Activated CD4-positive, alpha-beta memory T cell treated with anti-CD3 and anti-CD28 coated beads for 36 hours (primary cell): Measurements from ENCODE around the gene CCDC12. TPM values are rescaled to one million over a fixed set of nuclear protein-coding genes. Genes with fewer than 3 reads are reported as not detected.

Source experiments
- CTCF ChIA-PET: fragments of 350-600 bp; sonication (Branson Sonifier 250); formaldehyde crosslinking; loops from one replicate; lab custom pipeline; 2021; ENCODE audit warnings: antibody characterized with exemption, inconsistent platforms; lab: Charles Lee
- POLR2A ChIA-PET: fragments of 350-600 bp; sonication (Branson Sonifier 250); formaldehyde crosslinking; loops from one replicate; lab custom pipeline; 2021; ENCODE audit warnings: antibody characterized with exemption; lab: Charles Lee
- DNase-seq: peaks from one replicate; pipeline ENCODE4 v3.0.0-alpha.2; 2020
- H3K27ac Mint-ChIP-seq: one replicate; pipeline ENCODE4 v1.8.0; 2021; ENCODE audit warnings: mixed read lengths
- H3K27me3 Mint-ChIP-seq: one replicate; pipeline ENCODE4 v1.8.0; 2021; ENCODE audit warnings: mixed read lengths
- H3K36me3 Mint-ChIP-seq: one replicate; pipeline ENCODE4 v1.8.0; 2021; ENCODE audit warnings: mixed read lengths
- H3K4me1 Mint-ChIP-seq: one replicate; pipeline ENCODE4 v1.8.0; 2021; ENCODE audit warnings: low read depth, mixed read lengths
- H3K4me3 Mint-ChIP-seq: one replicate; pipeline ENCODE4 v1.8.0; 2021; ENCODE audit warnings: mild to moderate bottlenecking, mixed read lengths
- H3K9me3 Mint-ChIP-seq: one replicate; pipeline ENCODE4 v1.8.0; 2021; ENCODE audit warnings: mixed read lengths
- intact Hi-C: fragments of 100-400 bp; cut with micrococcal nuclease; formaldehyde crosslinking; loops from one replicate; pipeline ENCODE4 v1.15.1; 2023
- total RNA-seq, 2 experiments: library from RNA; stranded (reverse); gene quantifications; one replicate each; pipeline ENCODE4 v1.2.3, GENCODE V29; 2021

CCDC12 gene
- total RNA-seq, 2 experiments from 2014 or later, result 44.3 to 49.9 TPM

DNA sequence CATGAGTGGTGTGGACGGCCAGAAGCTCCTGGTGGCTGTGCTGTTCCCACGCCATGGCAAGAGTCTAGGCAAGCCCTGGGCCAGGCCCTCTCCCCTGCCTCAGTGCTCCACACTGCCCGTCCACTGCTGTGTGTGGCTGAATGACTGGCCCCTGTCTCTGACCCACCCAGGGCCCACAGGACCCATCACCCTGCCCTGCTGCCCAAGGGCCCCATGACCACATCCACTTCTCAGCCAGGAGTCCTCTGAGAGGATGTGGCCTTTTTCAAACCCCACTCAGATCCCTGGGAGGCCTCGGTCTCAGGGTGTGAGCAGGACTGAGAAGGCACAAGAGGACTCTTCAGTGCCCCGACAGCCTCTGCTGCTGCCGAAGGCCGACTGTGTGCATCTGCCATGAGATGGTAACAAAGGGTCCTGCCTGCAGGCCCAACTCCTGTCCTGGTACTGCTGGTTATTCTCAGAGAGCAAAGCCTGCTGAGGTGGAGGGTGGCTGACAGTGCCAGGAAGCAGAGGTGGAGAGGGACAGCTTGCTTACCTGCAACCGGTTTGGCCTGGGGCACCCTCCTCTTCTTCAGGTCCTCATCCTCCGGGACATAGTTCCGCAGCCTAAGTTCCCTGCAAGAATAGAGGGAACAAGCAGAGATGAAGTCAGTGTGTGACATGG, 51.5 kb downstream of the CCDC12 start:
- CTCF ChIA-PET, result interaction anchor here (0.5 kb wide), 1 partner anchor 407 kb away, joined by 3 read pairs; no protein-coding TSS in a partner anchor
- intact Hi-C loops, result loop anchor here (10.0 kb wide), 1 partner anchor 50 kb away; the partner anchor contains the start of genes CCDC12 and NBEAL2
- Mint-ChIP-seq H3K36me3 (peaks cover 42% of the 10 kb centered on the region), H3K27ac (no peak overlapping the region), H3K27me3 (no peaks in the 10 kb centered on the region), H3K4me3 (no peak overlapping the region), H3K9me3 (peaks cover 3% of the 10 kb centered on the region), H3K4me1 (peaks cover 34% of the 10 kb centered on the region)
- POLR2A ChIA-PET, result no interaction called here
- DNase-seq, result no peak

GRCh38 chr3:46923559-46924350, 52.8 kb downstream of the CCDC12 start:
- Mint-ChIP-seq H3K9me3 (peaks cover 3% of the 10 kb centered on the region), H3K27me3 (no peaks in the 10 kb centered on the region), H3K4me3 (no peak overlapping the region), H3K27ac (no peak overlapping the region), H3K36me3 (peaks cover 48% of the 10 kb centered on the region), H3K4me1 (peaks cover 27% of the 10 kb centered on the region)
- DNase-seq, result peak; percentile 55
- POLR2A ChIA-PET, result interaction anchor here (1.3 kb wide), 1 partner anchor 10 kb away, joined by 3 read pairs; no protein-coding TSS in a partner anchor
- intact Hi-C loops, result loop anchor here (1.0 to 10.0 kb wide), 2 partner anchors 51 to 75 kb away; partner anchors contain the start of genes CCDC12 and NBEAL2
- CTCF ChIA-PET, result interaction anchor here (0.5 to 2.3 kb wide), 19 partner anchors 9 to 457 kb away, joined by 3 to 22 read pairs (median 4); partner anchors contain the start of genes NBEAL2 and PTPN23

GRCh38 chr3:46922871-46923558, 53.5 kb downstream of the CCDC12 start:
- Mint-ChIP-seq H3K27ac (peak overlapping the region; percentile 23), H3K4me3 (no peak overlapping the region), H3K4me1 (peaks cover 21% of the 10 kb centered on the region), H3K9me3 (no peaks in the 10 kb centered on the region), H3K27me3 (no peaks in the 10 kb centered on the region), H3K36me3 (peaks cover 46% of the 10 kb centered on the region)
- DNase-seq, result no peak
- intact Hi-C loops, result loop anchor here (1.0 to 10.0 kb wide), 2 partner anchors 52 to 75 kb away; partner anchors contain the start of genes CCDC12 and NBEAL2
- CTCF ChIA-PET, result interaction anchor here (0.7 to 2.3 kb wide), 20 partner anchors 9 to 457 kb away, joined by 3 to 22 read pairs (median 4); partner anchors contain the start of genes NBEAL2 and PTPN23
- POLR2A ChIA-PET, result interaction anchor here (1.3 kb wide), 1 partner anchor 9 kb away, joined by 3 read pairs; no protein-coding TSS in a partner anchor

DNA sequence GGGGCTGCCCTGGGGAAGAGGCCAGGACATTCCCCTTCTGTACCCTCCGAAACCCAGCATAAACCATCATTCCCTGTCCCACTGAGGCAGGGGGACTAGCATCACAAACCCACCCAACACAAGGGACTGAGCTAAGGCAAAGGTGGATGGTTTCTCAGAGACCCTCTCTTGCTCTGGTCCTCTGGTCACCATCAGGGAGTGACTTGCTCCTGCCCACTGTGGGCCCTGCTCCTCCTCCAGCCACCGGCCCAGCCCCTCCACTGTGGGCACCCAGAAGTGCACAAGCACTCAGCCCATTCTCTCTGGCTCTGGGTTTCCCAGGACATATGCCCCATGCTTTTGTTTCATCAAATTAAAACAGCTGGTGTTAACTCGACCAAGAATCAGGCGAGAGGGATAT, 54.1 kb downstream of the CCDC12 start:
- intact Hi-C loops, result loop anchor here (10.0 kb wide), 1 partner anchor 52 kb away; the partner anchor contains the start of genes CCDC12 and NBEAL2
- H3K27ac Mint-ChIP-seq, result no peak overlapping the region

DNA sequence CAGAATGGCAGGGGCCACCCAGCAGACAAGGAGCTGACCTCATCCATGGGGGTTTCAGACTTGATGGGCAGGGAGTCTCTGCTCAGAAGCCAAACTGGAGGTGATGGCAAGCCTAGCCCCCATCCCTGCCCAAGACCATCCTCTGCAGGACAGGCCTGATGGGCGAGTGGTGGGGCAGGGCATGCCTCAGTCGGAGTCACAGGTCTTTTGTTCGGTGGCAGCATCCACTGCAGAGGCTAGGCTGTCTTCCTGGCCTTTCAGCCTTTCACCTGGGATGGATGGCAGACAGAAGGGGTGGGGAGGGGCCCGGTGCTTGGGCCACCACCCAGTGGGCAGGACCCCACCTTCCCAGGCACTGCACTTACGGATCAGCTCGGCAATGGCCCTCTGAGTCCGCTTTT, 54.7 kb downstream of the CCDC12 start:
- DNase-seq, result no peak
- Mint-ChIP-seq H3K27ac (no peak overlapping the region), H3K4me3 (no peak overlapping the region), H3K4me1 (peaks cover 11% of the 10 kb centered on the region), H3K36me3 (peaks cover 52% of the 10 kb centered on the region), H3K27me3 (no peaks in the 10 kb centered on the region), H3K9me3 (no peaks in the 10 kb centered on the region)
- CTCF ChIA-PET, result interaction anchor here (0.7 to 2.0 kb wide), 2 partner anchors 12 to 77 kb away, joined by 3 to 7 read pairs; no protein-coding TSS in a partner anchor
- POLR2A ChIA-PET, result no interaction called here
- intact Hi-C loops, result loop anchor here (10.0 kb wide), 1 partner anchor 53 kb away; the partner anchor contains the start of genes CCDC12 and NBEAL2

More for the DNA sequence above, 54.1 kb downstream of the CCDC12 start:
- Mint-ChIP-seq H3K36me3 (peaks cover 52% of the 10 kb centered on the region), H3K4me3 (no peak overlapping the region), H3K9me3 (no peaks in the 10 kb centered on the region), H3K27me3 (no peaks in the 10 kb centered on the region), H3K4me1 (peaks cover 17% of the 10 kb centered on the region)
- ChIA-PET POLR2A (interaction anchor here (1.3 kb wide), 1 partner anchor 9 kb away, joined by 3 read pairs; no protein-coding TSS in a partner anchor), CTCF (interaction anchor here (0.7 to 2.3 kb wide), 9 partner anchors 10 to 458 kb away, joined by 3 to 22 read pairs (median 4); partner anchors contain the start of gene PTPN23)
- DNase-seq, result no peak

DNA sequence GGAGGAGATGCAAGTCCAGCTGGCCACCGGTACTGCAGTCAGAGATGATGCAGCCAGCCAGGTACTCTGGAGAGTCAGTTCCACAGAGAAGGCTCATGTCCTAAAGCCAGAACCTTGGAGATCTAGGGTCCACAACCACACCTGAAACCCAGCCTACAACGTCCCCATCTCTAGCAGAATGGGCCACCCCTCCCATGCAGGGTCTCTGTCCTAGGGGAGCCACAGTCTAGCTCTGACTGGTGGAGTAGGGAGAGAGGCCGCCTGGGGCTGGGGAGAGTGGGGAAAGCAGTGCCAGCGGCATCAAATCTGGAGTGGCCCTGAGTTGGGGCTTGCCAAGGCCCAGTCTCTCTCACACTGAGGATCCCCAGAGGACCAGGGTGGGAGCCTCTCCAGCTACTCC, 55.5 kb downstream of the CCDC12 start:
- Mint-ChIP-seq H3K4me1 (peaks cover 7% of the 10 kb centered on the region), H3K27ac (no peak overlapping the region), H3K27me3 (no peaks in the 10 kb centered on the region), H3K9me3 (no peaks in the 10 kb centered on the region), H3K4me3 (no peak overlapping the region), H3K36me3 (peaks cover 54% of the 10 kb centered on the region)
- CTCF ChIA-PET, result interaction anchor here (2.0 kb wide), 1 partner anchor 78 kb away, joined by 7 read pairs; no protein-coding TSS in a partner anchor
- no peak for DNase-seq
- intact Hi-C loops, result loop anchor here (10.0 kb wide), 1 partner anchor 54 kb away; the partner anchor contains the start of genes CCDC12 and NBEAL2
- POLR2A ChIA-PET, result no interaction called here

DNA sequence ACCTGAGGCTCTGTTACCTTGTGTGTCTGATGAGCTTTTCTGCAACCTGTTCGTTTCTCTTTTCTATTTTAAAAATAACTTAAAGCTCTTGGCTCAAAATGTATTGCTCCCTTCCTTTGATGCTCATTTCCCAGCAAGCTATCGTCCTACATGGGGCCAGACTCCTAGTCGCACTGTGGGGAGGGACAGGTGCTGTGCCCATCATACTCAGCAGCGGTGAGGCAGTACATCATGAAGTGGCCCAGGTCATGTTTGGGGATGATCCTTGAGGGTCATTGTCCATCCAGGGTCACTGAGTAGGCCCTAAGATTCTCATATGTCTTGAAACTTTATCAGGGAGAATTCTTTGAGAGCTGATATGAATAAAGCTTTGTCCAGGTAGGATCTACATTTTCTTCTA, 57.9 kb downstream of the CCDC12 start:
- H3K27ac Mint-ChIP-seq, result no peak overlapping the region
- CTCF ChIA-PET, result interaction anchor here (0.9 to 2.7 kb wide), 5 partner anchors 9 to 213 kb away, joined by 3 to 10 read pairs (median 4); no protein-coding TSS in a partner anchor
- intact Hi-C loops, result no loop called here

DNA sequence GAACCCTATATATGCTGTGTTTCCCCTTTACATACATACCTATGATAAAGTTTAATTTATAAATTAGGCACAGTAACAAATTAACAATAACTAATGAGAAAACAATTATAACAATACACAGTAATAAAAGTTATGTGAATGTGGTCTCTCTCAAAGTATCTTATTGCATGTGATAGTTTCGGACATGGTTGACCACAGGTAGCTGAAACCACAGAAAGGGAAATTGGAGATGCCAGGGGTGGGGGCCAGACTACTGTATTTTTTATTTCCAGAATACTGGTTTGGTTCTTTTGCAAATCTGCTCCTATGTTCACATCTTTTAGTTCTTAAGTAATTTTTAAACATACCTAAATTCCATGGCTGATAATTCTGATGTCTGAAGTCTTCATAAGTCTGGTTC, 58.3 kb downstream of the CCDC12 start:
- peaks cover 44% of the 10 kb centered on the region for H3K36me3 Mint-ChIP-seq
- H3K9me3 Mint-ChIP-seq, result no peaks in the 10 kb centered on the region
- no peak overlapping the region for H3K4me3 Mint-ChIP-seq
- H3K27me3 Mint-ChIP-seq, result no peaks in the 10 kb centered on the region
- H3K4me1 Mint-ChIP-seq, result peaks cover 21% of the 10 kb centered on the region
- POLR2A ChIA-PET, result no interaction called here
- DNase-seq, result no peak
- CTCF ChIA-PET, result interaction anchor here (0.9 to 2.7 kb wide), 5 partner anchors 9 to 213 kb away, joined by 3 to 10 read pairs (median 4); no protein-coding TSS in a partner anchor
- intact Hi-C loops, result no loop called here
- H3K27ac Mint-ChIP-seq, result no peak overlapping the region

More for the DNA sequence above, 57.9 kb downstream of the CCDC12 start:
- Mint-ChIP-seq H3K36me3 (peaks cover 47% of the 10 kb centered on the region), H3K4me3 (no peak overlapping the region), H3K27me3 (no peaks in the 10 kb centered on the region), H3K4me1 (peaks cover 19% of the 10 kb centered on the region), H3K9me3 (no peaks in the 10 kb centered on the region)
- DNase-seq, result no peak
- POLR2A ChIA-PET, result no interaction called here

DNA sequence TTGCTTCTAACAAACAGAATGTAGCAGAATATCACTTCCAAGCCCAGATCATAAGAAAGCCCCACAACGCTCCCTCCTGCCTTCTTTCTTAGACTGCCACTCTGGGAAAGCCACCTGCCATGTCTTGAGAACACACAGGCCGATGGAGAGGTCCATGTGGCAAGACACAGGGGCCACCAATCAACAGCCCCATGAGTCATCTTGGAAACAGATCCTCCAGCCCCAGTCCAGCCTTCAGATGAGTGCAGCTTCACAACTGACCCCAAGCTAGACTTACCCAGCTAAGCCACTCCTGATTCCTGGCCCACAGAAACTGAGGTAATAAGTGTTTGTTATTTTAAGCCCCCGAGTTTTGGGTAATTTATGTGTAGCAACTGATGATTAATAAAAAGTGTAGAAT, 59.3 kb downstream of the CCDC12 start:
- H3K4me1 Mint-ChIP-seq, result peaks cover 25% of the 10 kb centered on the region
- no peaks in the 10 kb centered on the region for H3K27me3 Mint-ChIP-seq
- DNase-seq, result no peak
- H3K27ac Mint-ChIP-seq, result no peak overlapping the region
- intact Hi-C loops, result no loop called here
- no peaks in the 10 kb centered on the region for H3K9me3 Mint-ChIP-seq
- H3K4me3 Mint-ChIP-seq, result no peak overlapping the region
- POLR2A ChIA-PET, result no interaction called here
- H3K36me3 Mint-ChIP-seq, result peaks cover 38% of the 10 kb centered on the region
- CTCF ChIA-PET, result interaction anchor here (1.7 kb wide), 1 partner anchor 82 kb away, joined by 4 read pairs; no protein-coding TSS in a partner anchor

DNA sequence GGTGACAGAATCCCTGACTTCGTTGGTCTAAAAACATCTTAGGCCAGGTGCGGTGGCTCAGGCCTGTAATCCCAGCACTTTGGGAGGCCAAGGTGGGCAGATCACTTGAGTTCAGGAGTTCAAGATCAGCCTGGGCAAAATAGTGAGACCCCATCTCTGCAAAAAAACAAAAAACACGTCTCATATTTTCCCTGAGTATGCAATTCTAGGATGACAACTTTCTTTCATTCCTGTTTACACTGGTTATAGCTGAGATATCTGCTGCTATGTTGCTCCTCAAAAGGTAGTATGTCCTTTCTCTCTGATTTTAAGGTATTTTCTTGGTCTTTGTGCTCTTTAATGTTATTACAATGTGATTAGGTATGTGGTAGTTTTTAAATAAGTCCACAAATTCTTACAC, 59.7 kb downstream of the CCDC12 start:
- POLR2A ChIA-PET, result no interaction called here
- H3K9me3 Mint-ChIP-seq, result no peaks in the 10 kb centered on the region
- intact Hi-C loops, result no loop called here

GRCh38 chr3:46916278-46916677, 60.3 kb downstream of the CCDC12 start:
- Mint-ChIP-seq H3K4me3 (no peak overlapping the region), H3K36me3 (peaks cover 36% of the 10 kb centered on the region), H3K27me3 (no peaks in the 10 kb centered on the region), H3K27ac (no peak overlapping the region), H3K4me1 (peaks cover 25% of the 10 kb centered on the region), H3K9me3 (no peaks in the 10 kb centered on the region)
- intact Hi-C loops, result no loop called here
- POLR2A ChIA-PET, result no interaction called here
- CTCF ChIA-PET, result interaction anchor here (1.1 to 1.6 kb wide), 3 partner anchors 21 to 211 kb away, joined by 3 read pairs; no protein-coding TSS in a partner anchor
- DNase-seq, result no peak

More for the DNA sequence above, 59.7 kb downstream of the CCDC12 start:
- Mint-ChIP-seq H3K27me3 (no peaks in the 10 kb centered on the region), H3K27ac (no peak overlapping the region), H3K4me3 (no peak overlapping the region), H3K4me1 (peaks cover 25% of the 10 kb centered on the region), H3K36me3 (peaks cover 38% of the 10 kb centered on the region)
- CTCF ChIA-PET, result no interaction called here
- no peak for DNase-seq
